A549 (cell line): ENCODE measurements around the gene TASOR2.

Experiments used
- CEBPB ChIP-seq, 2 experiments: fragments of >200 bp in 1 of 2; sonication (Bioruptor Twin) in 1 of 2; formaldehyde crosslinking in 1 of 2; IDR thresholded peaks; 2 replicates each; pipeline ENCODE4 v1.6.1; 2012 to 2016
- CTCF ChIP-seq: fragments of >200 bp; sonication (Bioruptor Twin); formaldehyde crosslinking; IDR thresholded peaks from 3 replicates; pipeline ENCODE4 v1.5.1; 2016
- EP300 ChIP-seq, 2 experiments: fragments of >200 bp; sonication (Bioruptor Twin); formaldehyde crosslinking; IDR thresholded peaks; 2 replicates in 1 of 2; 3 replicates in 1 of 2; pipeline ENCODE4 v1.6.1; 2016 to 2017
- JUN ChIP-seq, 2 experiments: fragments of >200 bp; sonication (Bioruptor Twin); formaldehyde crosslinking; IDR thresholded peaks; 2 replicates in 1 of 2; 3 replicates in 1 of 2; pipeline ENCODE4 v1.6.1; 2016 to 2017
- MAX ChIP-seq: IDR thresholded peaks from 2 replicates; pipeline ENCODE4 v1.6.1; 2012
- NR3C1 ChIP-seq: fragments of >200 bp; sonication (Bioruptor Twin); formaldehyde crosslinking; IDR thresholded peaks from 3 replicates; pipeline ENCODE4 v1.6.1; 2017
- POLR2A ChIP-seq: IDR thresholded peaks from 2 replicates; pipeline ENCODE4 v1.6.1; 2012; ENCODE audit warnings: mild to moderate bottlenecking, low read length
- RAD21 ChIP-seq, 2 experiments: fragments of >200 bp in 1 of 2; sonication (Bioruptor Twin) in 1 of 2; formaldehyde crosslinking in 1 of 2; IDR thresholded peaks in 1 of 2; conservative IDR thresholded peaks in 1 of 2; 2 replicates in 1 of 2; 3 replicates in 1 of 2; pipeline ENCODE4 v1.6.1; 2012 to 2018; ENCODE audit warnings: inconsistent platforms in 1 of 2
- RARB ChIP-seq: fragments of 250-450 bp; sonication (Bioruptor Pico); IDR thresholded peaks from 2 replicates; pipeline ENCODE4 v1.8.0; 2021; ENCODE audit warnings: mild to moderate bottlenecking, moderate library complexity
- REST ChIP-seq: fragments of 200-600 bp; sonication (generic); IDR thresholded peaks from 2 replicates; pipeline ENCODE4 v1.6.1; 2016; ENCODE audit warnings: antibody characterized with exemption, mild to moderate bottlenecking, moderate library complexity
- SMC3 ChIP-seq: fragments of >200 bp; sonication (Bioruptor Twin); formaldehyde crosslinking; IDR thresholded peaks from 3 replicates; pipeline ENCODE4 v1.6.1; 2018; ENCODE audit warnings: inconsistent platforms
- SREBF2 ChIP-seq: fragments of 450-650 bp; IDR thresholded peaks from 2 replicates; pipeline ENCODE4 v1.6.1; 2014; ENCODE audit warnings: mild to moderate bottlenecking, moderate library complexity

GRCh38 chr10:5649746-5650145 is 34.9 kb upstream of the TASOR2 start:
- TF ChIP-seq CTCF: no peak
- TF ChIP-seq CEBPB (IDR thresholded peaks at IDR 0.05): no peak
- no peak for TF ChIP-seq RARB (CRISPR knock-in tag)
- TF ChIP-seq SREBF2: no peak
- no peak for TF ChIP-seq SMC3
- TF ChIP-seq EP300 (IDR thresholded peaks at IDR 0.05): no peak
- no peak for TF ChIP-seq JUN (IDR thresholded peaks at IDR 0.05)
- no peak for TF ChIP-seq RAD21 (conservative IDR thresholded peaks at IDR 0.05 in 1 of 2, IDR thresholded peaks at IDR 0.05 in 1 of 2)
- TF ChIP-seq NR3C1: no peak
- TF ChIP-seq POLR2A: no peak
- no peak for TF ChIP-seq REST
- TF ChIP-seq MAX: no peak
